GM10248 (cell line): ENCODE results near the gene HSPB6.
A peak's percentile ranks its signal among the peaks of the same experiment; 100 is the strongest.

ENCODE experiments used
- CTCF ChIA-PET: fragments of 300-600 bp; sonication (Branson Sonifier 250); formaldehyde crosslinking; extraction: SDS; loops from one replicate; lab custom pipeline; 2021; ENCODE audit warnings: antibody characterized with exemption; lab: Yijun Ruan, JAX
- POLR2A ChIA-PET: fragments of 350-650 bp; sonication (Branson Sonifier 250); formaldehyde crosslinking; extraction: SDS; loops from one replicate; lab custom pipeline; 2020; ENCODE audit warnings: antibody characterized with exemption; lab: Yijun Ruan, JAX
- DNase-seq: peaks from one replicate; pipeline ENCODE4 v3.0.0; 2012; ENCODE audit errors: extremely low spot score
- TF ChIP-seq, protein P1 (sequence below): IDR thresholded peaks from 2 replicates; pipeline ENCODE4 v1.5.1; 2012; ENCODE audit warnings: mild to moderate bottlenecking, low read depth; ENCODE audit errors: extremely low read depth, missing control alignments, control extremely low read depth

The HSPB6 gene

GRCh38 chr19:35722461-35722860, 34.4 kb downstream of the HSPB6 start:
- TF ChIP-seq, protein P1, sequence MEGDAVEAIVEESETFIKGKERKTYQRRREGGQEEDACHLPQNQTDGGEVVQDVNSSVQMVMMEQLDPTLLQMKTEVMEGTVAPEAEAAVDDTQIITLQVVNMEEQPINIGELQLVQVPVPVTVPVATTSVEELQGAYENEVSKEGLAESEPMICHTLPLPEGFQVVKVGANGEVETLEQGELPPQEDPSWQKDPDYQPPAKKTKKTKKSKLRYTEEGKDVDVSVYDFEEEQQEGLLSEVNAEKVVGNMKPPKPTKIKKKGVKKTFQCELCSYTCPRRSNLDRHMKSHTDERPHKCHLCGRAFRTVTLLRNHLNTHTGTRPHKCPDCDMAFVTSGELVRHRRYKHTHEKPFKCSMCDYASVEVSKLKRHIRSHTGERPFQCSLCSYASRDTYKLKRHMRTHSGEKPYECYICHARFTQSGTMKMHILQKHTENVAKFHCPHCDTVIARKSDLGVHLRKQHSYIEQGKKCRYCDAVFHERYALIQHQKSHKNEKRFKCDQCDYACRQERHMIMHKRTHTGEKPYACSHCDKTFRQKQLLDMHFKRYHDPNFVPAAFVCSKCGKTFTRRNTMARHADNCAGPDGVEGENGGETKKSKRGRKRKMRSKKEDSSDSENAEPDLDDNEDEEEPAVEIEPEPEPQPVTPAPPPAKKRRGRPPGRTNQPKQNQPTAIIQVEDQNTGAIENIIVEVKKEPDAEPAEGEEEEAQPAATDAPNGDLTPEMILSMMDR = no peak
- CTCF ChIA-PET = no interaction called here
- no peak for DNase-seq
- POLR2A ChIA-PET = interaction anchor here (1.8 kb wide), 1 partner anchor 18 kb away, joined by 7 read pairs; no protein-coding TSS in a partner anchor

- POLR2A ChIA-PET = interaction anchor here (0.8 to 1.9 kb wide), 2 partner anchors 13 to 19 kb away, joined by 3 to 7 read pairs; no protein-coding TSS in a partner anchor
- no peak for DNase-seq
- CTCF ChIA-PET = interaction anchor here (1.1 to 1.3 kb wide), 2 partner anchors 19 to 23 kb away, joined by 3 to 5 read pairs; partner anchors contain the start of gene U2AF1L4
- TF ChIP-seq, protein P1 = no peak
Measured at GRCh38 chr19:35721374-35721773, 35.5 kb downstream of the HSPB6 start.

- ChIA-PET POLR2A (interaction anchor here (0.9 to 1.9 kb wide), 3 partner anchors 11 to 20 kb away, joined by 3 to 7 read pairs (median 3); no protein-coding TSS in a partner anchor), CTCF (no interaction called here)
- no peak for DNase-seq
- TF ChIP-seq, protein P1 = no peak
Measured at GRCh38 chr19:35720648-35721047, 36.2 kb downstream of the HSPB6 start.

DNA sequence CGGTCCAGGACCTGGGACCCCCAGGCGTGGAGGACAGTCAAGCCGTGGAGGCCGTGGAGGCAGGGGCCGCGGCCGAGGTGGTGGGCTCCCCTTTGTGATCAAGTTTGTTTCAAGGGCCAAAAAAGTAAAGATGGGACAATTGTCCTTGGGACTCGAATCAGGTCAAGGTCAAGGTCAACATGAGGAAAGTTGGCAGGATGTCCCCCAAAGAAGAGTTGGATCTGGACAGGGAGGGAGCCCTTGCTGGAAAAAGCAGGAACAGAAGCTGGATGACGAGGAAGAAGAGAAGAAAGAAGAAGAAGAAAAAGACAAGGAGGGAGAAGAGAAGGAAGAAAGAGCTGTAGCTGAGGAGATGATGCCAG, 36.7 kb downstream of the HSPB6 start:
- POLR2A ChIA-PET = interaction anchor here (0.9 to 1.9 kb wide), 3 partner anchors 12 to 21 kb away, joined by 3 to 7 read pairs (median 3); no protein-coding TSS in a partner anchor
- TF ChIP-seq, protein P1 = no peak
- CTCF ChIA-PET = no interaction called here

GRCh38 chr19:35719402-35720162, 37.2 kb downstream of the HSPB6 start:
- POLR2A ChIA-PET = interaction anchor here (0.6 to 1.9 kb wide), 6 partner anchors 13 to 317 kb away, joined by 3 to 7 read pairs (median 4); partner anchors contain the start of genes IGFLR1 and LIN37
- CTCF ChIA-PET = interaction anchor here (0.8 to 1.6 kb wide), 5 partner anchors 11 to 27 kb away, joined by 3 to 4 read pairs (median 3); no protein-coding TSS in a partner anchor
- TF ChIP-seq, protein P1 = no peak
- no peak for DNase-seq

More for the DNA sequence above, 36.7 kb downstream of the HSPB6 start:
- no peak for DNase-seq

- TF ChIP-seq, protein P1 = no peak
- POLR2A ChIA-PET = interaction anchor here (0.5 to 1.5 kb wide), 4 partner anchors 24 to 30 kb away, joined by 3 to 10 read pairs (median 4); partner anchors contain the start of genes IGFLR1 and LIN37
- CTCF ChIA-PET = interaction anchor here (0.8 to 1.6 kb wide), 6 partner anchors 12 to 26 kb away, joined by 3 to 4 read pairs (median 3); no protein-coding TSS in a partner anchor
- peak; percentile 57 for DNase-seq
Measured at GRCh38 chr19:35718345-35719041, 38.3 kb downstream of the HSPB6 start.
